HepG2 (cell line): ENCODE results near the gene ZNF700. TPM values are rescaled to one million over a fixed set of nuclear protein-coding genes. Genes with fewer than 3 reads are reported as not detected.

Experiments used
- ATAC-seq: fragments of 200-7000 bp; cut with Tn5 transposase; 3 replicates; pipeline ENCODE4 v1.9.1; 2020; ENCODE audit warnings: mild to moderate bottlenecking, moderate library complexity
- BruUV-seq: library from RNA; stranded (reverse); fragments of 400-500 nt; replicated peaks from 2 replicates; lab custom pipeline; 2021; lab: Mats Ljungman, UMichigan
- CTCF ChIA-PET: fragments of 300-600 bp; formaldehyde crosslinking; extraction: SDS; loops from one replicate; lab custom pipeline; 2021; ENCODE audit warnings: low total read pairs, inconsistent platforms, low intra/inter-chr PET ratio; lab: Yijun Ruan, JAX
- POLR2A ChIA-PET: fragments of 350-600 bp; sonication (Branson Sonifier 250); formaldehyde crosslinking; loops from one replicate; lab custom pipeline; 2020; ENCODE audit warnings: antibody characterized with exemption, inconsistent platforms; lab: Yijun Ruan, JAX
- DNase-seq: peaks from one replicate; pipeline ENCODE4 v3.0.0-alpha.2; 2015; ENCODE audit warnings: low spot score
- FAIRE-seq: peaks from 3 replicates; lab custom pipeline; 2011; peaks lifted over from hg19 to GRCh38; lab: Jason Lieb, UNC
- H2AFZ ChIP-seq: one replicate; pipeline ENCODE4 v1.6.1; 2011; ENCODE audit warnings: low read length, inconsistent platforms
- H3K27ac ChIP-seq: fragments of 300-600 bp; 3 replicates; pipeline ENCODE4 v1.8.0; 2011; ENCODE audit warnings: mixed run types, mild to moderate bottlenecking, mixed read lengths, low read length, inconsistent platforms; ENCODE audit not compliant: insufficient read depth; ENCODE audit errors: extremely low read length
- H3K27me3 ChIP-seq, 2 experiments: fragments of 200-600 bp in 1 of 2; 2 replicates in 1 of 2; 3 replicates in 1 of 2; pipeline versions ENCODE4 v1.6.0 to v1.8.0; 2011; ENCODE audit warnings: low read length in 2 of 2, mild to moderate bottlenecking in 2 of 2, moderate library complexity in 2 of 2, inconsistent platforms in 1 of 2; ENCODE audit not compliant: insufficient read depth in 2 of 2, control insufficient read depth in 1 of 2
- H3K36me3 ChIP-seq, 2 experiments: fragments of 200-600 bp in 1 of 2; replicated peaks in 1 of 2; 2 replicates in 1 of 2; 3 replicates in 1 of 2; pipeline versions ENCODE4 v1.5.1 to v1.8.0; 2011; ENCODE audit warnings: low read length in 2 of 2, inconsistent platforms in 1 of 2; ENCODE audit not compliant: insufficient read depth in 2 of 2, control insufficient read depth in 1 of 2
- H3K4me1 ChIP-seq: 2 replicates; pipeline ENCODE4 v1.5.1; 2012; ENCODE audit warnings: low read length, inconsistent platforms; ENCODE audit not compliant: insufficient read depth
- H3K4me2 ChIP-seq: 2 replicates; pipeline ENCODE4 v1.6.0; 2011; ENCODE audit warnings: low read depth, low read length, inconsistent platforms
- H3K4me3 ChIP-seq, 3 experiments: fragments of 200-600 bp in 1 of 3; sonication (generic), shearing (Covaris generic) in 1 of 3; replicated peaks in 1 of 3; 2 replicates each; pipeline ENCODE4 v1.5.1; 2011 to 2016; ENCODE audit warnings: low read length in 3 of 3, inconsistent platforms in 2 of 3, low read depth in 2 of 3, mild to moderate bottlenecking in 2 of 3, control low read depth in 1 of 3, mixed read lengths in 1 of 3; ENCODE audit not compliant: insufficient read depth in 1 of 3
- H3K79me2 ChIP-seq: one replicate; pipeline ENCODE4 v1.6.1; 2011; ENCODE audit warnings: low read length, inconsistent platforms; ENCODE audit not compliant: insufficient read depth
- H3K9ac ChIP-seq: 2 replicates; pipeline ENCODE4 v1.6.0; 2011; ENCODE audit warnings: mild to moderate bottlenecking, low read depth, low read length, inconsistent platforms; ENCODE audit not compliant: insufficient read depth
- H3K9me3 ChIP-seq: 2 replicates; pipeline ENCODE4 v1.5.1; 2012; ENCODE audit warnings: mild to moderate bottlenecking, low read length
- H4K20me1 ChIP-seq: 2 replicates; pipeline ENCODE4 v1.6.0; 2011; ENCODE audit warnings: inconsistent platforms, mild to moderate bottlenecking, low read length, moderate library complexity; ENCODE audit not compliant: insufficient read depth
- ARHGAP35 ChIP-seq: sonication (generic); formaldehyde crosslinking; IDR thresholded peaks from 2 replicates; pipeline ENCODE4 v1.9.0; 2022; ENCODE audit warnings: mild to moderate bottlenecking, inconsistent platforms, moderate library complexity, missing genetic modification reagents, borderline replicate concordance
- EED ChIP-seq: sonication (generic); formaldehyde crosslinking; IDR thresholded peaks from 2 replicates; pipeline ENCODE4 v1.5.0; 2020; ENCODE audit warnings: mild to moderate bottlenecking, missing genetic modification reagents
- POGZ ChIP-seq: sonication (generic); formaldehyde crosslinking; IDR thresholded peaks from 2 replicates; pipeline ENCODE4 v1.4.0; 2020; ENCODE audit warnings: mild to moderate bottlenecking, missing genetic modification reagents
- RARA ChIP-seq: IDR thresholded peaks from 2 replicates; pipeline ENCODE4 v1.6.1; 2016; ENCODE audit warnings: missing genetic modification reagents, missing compliant biosample characterization
- SMARCE1 ChIP-seq: fragments of 450-650 bp; IDR thresholded peaks from 2 replicates; pipeline ENCODE4 v1.6.1; 2017; ENCODE audit warnings: borderline replicate concordance
- SP4 ChIP-seq: sonication (generic); formaldehyde crosslinking; IDR thresholded peaks from 2 replicates; pipeline ENCODE4 v1.8.1; 2023; ENCODE audit warnings: mild to moderate bottlenecking, missing genetic modification reagents
- ZNF138 ChIP-seq: sonication (generic); formaldehyde crosslinking; IDR thresholded peaks from 2 replicates; pipeline ENCODE4 v1.5.0; 2020; ENCODE audit warnings: mild to moderate bottlenecking, low read depth, missing genetic modification reagents
- ZNF160 ChIP-seq: sonication (generic); formaldehyde crosslinking; IDR thresholded peaks from 2 replicates; pipeline ENCODE4 v1.8.0; 2022; ENCODE audit warnings: mild to moderate bottlenecking, inconsistent platforms, missing genetic modification reagents
- ZSCAN31 ChIP-seq: sonication (generic); formaldehyde crosslinking; IDR thresholded peaks from 2 replicates; pipeline ENCODE4 v1.5.0; 2020; ENCODE audit warnings: low read depth, mild to moderate bottlenecking, missing genetic modification reagents
- WGBS: methylation state at CpG from one replicate; pipeline ENCODE4 v1.1.6; 2017; ENCODE audit warnings: low lambda C conversion rate; 5-methylcytosine and 5-hydroxymethylcytosine counted together
- in situ Hi-C: cut with HindIII; loops from 2 replicates; pipeline ENCODE4 v1.10.0; 2017; ENCODE audit warnings: low pct_unique_long_range_greater_than_20kb; ENCODE audit not compliant: extremely low pct_ligation_motif_present
- intact Hi-C: fragments of 100-400 bp; cut with micrococcal nuclease; formaldehyde crosslinking; loops from one replicate; pipeline ENCODE4 v1.10.0; 2022; ENCODE audit not compliant: unreplicated experiment
- polyA plus RNA-seq, 8 experiments: library from polyadenylated mRNA; depleted of rRNA in 3 of 8; stranded (reverse) in 7 of 8; unstranded in 1 of 8; fragments of >200 nt; fragmentation: Illumina TruSeq in 4 of 8; extraction: Trizol in 4 of 8; gene quantifications; 2 replicates each; pipeline versions ENCODE4 v1.2.1 to v1.2.3, GENCODE V29; 2011 to 2016; ENCODE audit warnings: low read depth in 4 of 8, missing spikeins in 1 of 8, mixed read lengths in 1 of 8; ENCODE audit not compliant: insufficient read depth in 1 of 8
- total RNA-seq, 5 experiments: library from RNA; depleted of rRNA; stranded (reverse); fragments of >200 nt; fragmentation: Illumina TruSeq; extraction: Trizol; gene quantifications; 2 replicates each; pipeline ENCODE4 v1.2.3, GENCODE V29; 2016; ENCODE audit warnings: low read depth in 1 of 5
- TF ChIP-seq, protein P1 (sequence below): sonication (generic); formaldehyde crosslinking; IDR thresholded peaks from 2 replicates; pipeline ENCODE4 v1.4.0; 2020; ENCODE audit warnings: mild to moderate bottlenecking, low read depth, missing genetic modification reagents
- TF ChIP-seq, protein P2 (sequence below): sonication (generic); formaldehyde crosslinking; conservative IDR thresholded peaks from 2 replicates; pipeline ENCODE4 v1.4.0; 2020; ENCODE audit warnings: missing genetic modification reagents
- TF ChIP-seq, protein P3 (sequence below): sonication (generic); formaldehyde crosslinking; IDR thresholded peaks from 2 replicates; pipeline ENCODE4 v1.5.1; 2020; ENCODE audit warnings: mild to moderate bottlenecking, missing genetic modification reagents, moderate library complexity
- TF ChIP-seq, protein P4 (sequence below), 2 experiments: fragments of 450-650 bp in 1 of 2; sonication (generic) in 1 of 2; formaldehyde crosslinking; IDR thresholded peaks; 2 replicates each; pipeline versions ENCODE4 v1.5.0 to v1.8.0; 2020 to 2022; ENCODE audit warnings: mild to moderate bottlenecking in 1 of 2, missing genetic modification reagents in 1 of 2
- TF ChIP-seq, protein P5 (sequence below): sonication (generic); formaldehyde crosslinking; IDR thresholded peaks from 2 replicates; pipeline ENCODE4 v1.5.0; 2020; ENCODE audit warnings: mild to moderate bottlenecking, missing genetic modification reagents

ZNF700 gene
- total and polyA plus RNA-seq, 2 of the 13 experiments (the other 11 are each of a cell fraction or from before 2014, with no cell fraction given), result 6.0 to 12.8 TPM

DNA sequence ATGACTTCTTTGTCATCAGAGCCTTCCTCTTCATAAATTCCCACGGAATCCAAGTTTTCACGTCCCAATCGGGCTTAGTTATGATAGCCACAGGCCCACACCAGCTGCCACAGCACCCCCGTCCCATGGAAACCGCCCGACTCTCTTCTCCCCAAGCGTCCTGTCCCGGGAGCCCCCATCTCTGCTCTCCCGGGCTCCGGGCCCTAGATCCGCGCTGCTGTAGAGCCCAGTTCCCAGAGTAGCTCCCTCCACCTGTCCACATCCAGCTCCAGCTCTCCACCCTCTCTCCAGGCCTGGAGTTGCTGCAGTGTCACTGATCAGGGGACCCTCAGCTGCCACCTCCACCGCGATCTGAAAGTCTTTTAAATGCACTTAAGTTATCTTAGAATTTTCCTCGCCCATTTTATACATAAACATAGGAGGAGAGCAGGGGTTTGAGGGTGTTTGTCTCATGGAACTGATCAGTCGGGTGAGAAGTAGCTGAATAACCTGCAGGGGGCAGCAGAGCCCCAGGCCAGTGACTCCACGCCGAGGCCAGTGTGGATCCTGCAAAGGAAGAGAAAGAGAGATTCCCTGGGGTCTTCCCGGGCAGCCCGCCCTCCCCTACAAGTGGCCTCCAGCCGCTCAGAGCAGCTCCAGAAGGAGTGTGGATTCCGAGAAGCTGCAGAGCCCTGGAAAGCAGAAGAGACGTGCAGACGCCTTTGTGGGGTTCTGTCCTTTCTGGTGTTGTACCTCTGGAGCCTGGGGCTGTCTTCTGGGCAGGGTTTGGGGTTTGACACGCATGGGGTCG lies 38.9 kb downstream of the ZNF700 start (continued):
- TF ChIP-seq RARA (CRISPR knock-in tag), result no peak

DNA sequence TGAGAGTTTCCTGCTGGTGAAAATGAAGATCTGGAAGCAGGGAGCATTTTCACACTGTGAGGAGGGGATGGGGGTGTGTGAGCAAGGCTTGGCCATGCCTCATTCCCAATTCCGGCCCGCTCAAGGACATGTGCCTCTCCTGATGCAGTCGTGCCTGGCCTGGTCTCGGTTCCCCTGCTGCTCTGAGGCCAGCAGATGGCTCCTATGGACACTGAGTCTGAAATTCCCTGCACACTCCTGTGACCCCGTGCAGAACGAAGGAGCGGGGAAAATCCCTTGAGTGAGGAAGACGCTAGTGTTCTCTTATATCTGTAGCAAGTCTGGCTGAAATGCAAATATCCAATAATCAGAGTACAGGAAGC lies 39.6 kb downstream of the ZNF700 start:
- ChIA-PET CTCF (interaction anchor here (1.1 to 3.0 kb wide), 6 partner anchors 23 to 177 kb away, joined by 3 to 27 read pairs (median 6); no protein-coding TSS in a partner anchor), POLR2A (interaction anchor here (0.6 to 1.6 kb wide), 4 partner anchors 40 to 126 kb away, joined by 3 to 10 read pairs (median 4); partner anchors contain the start of genes ZNF69, ZNF700 and ZNF878)
- H3K9ac ChIP-seq, result no peak overlapping the region
- 62% methylated on average over 4 of the region's 8 CpGs for WGBS
- H3K27me3 ChIP-seq, result no peaks in the 10 kb centered on the region
- H3K4me3 ChIP-seq, result peak overlapping the region in 1 of 3 experiments; percentile 42; a peak in 3 of 6 replicates
- H3K4me1 ChIP-seq, result peaks cover 18% of the 10 kb centered on the region
- intact Hi-C loops (loop anchor here (1.0 to 2.0 kb wide), 2 partner anchors 25 to 176 kb away; partner anchors contain the start of gene ZNF20), in situ Hi-C loops (no loop called here)
- no peaks in the 10 kb centered on the region for H3K36me3 ChIP-seq
- peak; percentile 17 for DNase-seq
- H4K20me1 ChIP-seq, result no peaks in the 10 kb centered on the region
- H3K79me2 ChIP-seq, result no peaks in the 10 kb centered on the region
- BruUV-seq, result no TSS peak
- no peak overlapping the region for H2AFZ ChIP-seq
- H3K27ac ChIP-seq, result no peak overlapping the region
- H3K4me2 ChIP-seq, result peak overlapping the region; percentile 78
- H3K9me3 ChIP-seq, result no peaks in the 10 kb centered on the region
- no peak for FAIRE-seq
- peak; percentile 89 for ATAC-seq
- TF ChIP-seq ARHGAP35 (CRISPR knock-in tag) (0 out of 2 replicates have a peak, but pooled peaks have one; percentile 46), SP4 (CRISPR knock-in tag) (0 out of 2 replicates have a peak, but pooled peaks have one; percentile 8), ZNF160 (no peak), EED (CRISPR knock-in tag) (0 out of 2 replicates have a peak, but pooled peaks have one; percentile 22), SMARCE1 (no peak), ZSCAN31 (CRISPR knock-in tag) (peak; percentile 22; the same call in 1 of the 2 replicates), POGZ (0 out of 2 replicates have a peak, but pooled peaks have one; percentile 0), ZNF138 (CRISPR knock-in tag) (no peak)
- TF ChIP-seq, protein P1, sequence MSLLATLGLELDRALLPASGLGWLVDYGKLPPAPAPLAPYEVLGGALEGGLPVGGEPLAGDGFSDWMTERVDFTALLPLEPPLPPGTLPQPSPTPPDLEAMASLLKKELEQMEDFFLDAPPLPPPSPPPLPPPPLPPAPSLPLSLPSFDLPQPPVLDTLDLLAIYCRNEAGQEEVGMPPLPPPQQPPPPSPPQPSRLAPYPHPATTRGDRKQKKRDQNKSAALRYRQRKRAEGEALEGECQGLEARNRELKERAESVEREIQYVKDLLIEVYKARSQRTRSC, result no peak
- TF ChIP-seq, protein P2, sequence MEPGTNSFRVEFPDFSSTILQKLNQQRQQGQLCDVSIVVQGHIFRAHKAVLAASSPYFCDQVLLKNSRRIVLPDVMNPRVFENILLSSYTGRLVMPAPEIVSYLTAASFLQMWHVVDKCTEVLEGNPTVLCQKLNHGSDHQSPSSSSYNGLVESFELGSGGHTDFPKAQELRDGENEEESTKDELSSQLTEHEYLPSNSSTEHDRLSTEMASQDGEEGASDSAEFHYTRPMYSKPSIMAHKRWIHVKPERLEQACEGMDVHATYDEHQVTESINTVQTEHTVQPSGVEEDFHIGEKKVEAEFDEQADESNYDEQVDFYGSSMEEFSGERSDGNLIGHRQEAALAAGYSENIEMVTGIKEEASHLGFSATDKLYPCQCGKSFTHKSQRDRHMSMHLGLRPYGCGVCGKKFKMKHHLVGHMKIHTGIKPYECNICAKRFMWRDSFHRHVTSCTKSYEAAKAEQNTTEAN (CRISPR knock-in tag), result no peak
- TF ChIP-seq, protein P3, sequence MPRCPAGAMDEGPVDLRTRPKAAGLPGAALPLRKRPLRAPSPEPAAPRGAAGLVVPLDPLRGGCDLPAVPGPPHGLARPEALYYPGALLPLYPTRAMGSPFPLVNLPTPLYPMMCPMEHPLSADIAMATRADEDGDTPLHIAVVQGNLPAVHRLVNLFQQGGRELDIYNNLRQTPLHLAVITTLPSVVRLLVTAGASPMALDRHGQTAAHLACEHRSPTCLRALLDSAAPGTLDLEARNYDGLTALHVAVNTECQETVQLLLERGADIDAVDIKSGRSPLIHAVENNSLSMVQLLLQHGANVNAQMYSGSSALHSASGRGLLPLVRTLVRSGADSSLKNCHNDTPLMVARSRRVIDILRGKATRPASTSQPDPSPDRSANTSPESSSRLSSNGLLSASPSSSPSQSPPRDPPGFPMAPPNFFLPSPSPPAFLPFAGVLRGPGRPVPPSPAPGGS (CRISPR knock-in tag), result 0 out of 2 replicates have a peak, but pooled peaks have one; percentile 26
- TF ChIP-seq, protein P4, sequence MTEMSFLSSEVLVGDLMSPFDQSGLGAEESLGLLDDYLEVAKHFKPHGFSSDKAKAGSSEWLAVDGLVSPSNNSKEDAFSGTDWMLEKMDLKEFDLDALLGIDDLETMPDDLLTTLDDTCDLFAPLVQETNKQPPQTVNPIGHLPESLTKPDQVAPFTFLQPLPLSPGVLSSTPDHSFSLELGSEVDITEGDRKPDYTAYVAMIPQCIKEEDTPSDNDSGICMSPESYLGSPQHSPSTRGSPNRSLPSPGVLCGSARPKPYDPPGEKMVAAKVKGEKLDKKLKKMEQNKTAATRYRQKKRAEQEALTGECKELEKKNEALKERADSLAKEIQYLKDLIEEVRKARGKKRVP (CRISPR knock-in tag; IDR thresholded peaks at IDR 0.05), result no peak
- TF ChIP-seq, protein P5, sequence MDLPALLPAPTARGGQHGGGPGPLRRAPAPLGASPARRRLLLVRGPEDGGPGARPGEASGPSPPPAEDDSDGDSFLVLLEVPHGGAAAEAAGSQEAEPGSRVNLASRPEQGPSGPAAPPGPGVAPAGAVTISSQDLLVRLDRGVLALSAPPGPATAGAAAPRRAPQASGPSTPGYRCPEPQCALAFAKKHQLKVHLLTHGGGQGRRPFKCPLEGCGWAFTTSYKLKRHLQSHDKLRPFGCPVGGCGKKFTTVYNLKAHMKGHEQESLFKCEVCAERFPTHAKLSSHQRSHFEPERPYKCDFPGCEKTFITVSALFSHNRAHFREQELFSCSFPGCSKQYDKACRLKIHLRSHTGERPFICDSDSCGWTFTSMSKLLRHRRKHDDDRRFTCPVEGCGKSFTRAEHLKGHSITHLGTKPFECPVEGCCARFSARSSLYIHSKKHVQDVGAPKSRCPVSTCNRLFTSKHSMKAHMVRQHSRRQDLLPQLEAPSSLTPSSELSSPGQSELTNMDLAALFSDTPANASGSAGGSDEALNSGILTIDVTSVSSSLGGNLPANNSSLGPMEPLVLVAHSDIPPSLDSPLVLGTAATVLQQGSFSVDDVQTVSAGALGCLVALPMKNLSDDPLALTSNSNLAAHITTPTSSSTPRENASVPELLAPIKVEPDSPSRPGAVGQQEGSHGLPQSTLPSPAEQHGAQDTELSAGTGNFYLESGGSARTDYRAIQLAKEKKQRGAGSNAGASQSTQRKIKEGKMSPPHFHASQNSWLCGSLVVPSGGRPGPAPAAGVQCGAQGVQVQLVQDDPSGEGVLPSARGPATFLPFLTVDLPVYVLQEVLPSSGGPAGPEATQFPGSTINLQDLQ (CRISPR knock-in tag), result no peak
